ENCODE measurements around the gene CD109. TPM values are rescaled to one million over a fixed set of nuclear protein-coding genes. Genes with fewer than 3 reads are reported as not detected.

The CD109 gene
- polyA plus RNA-seq, 3 donors: 0.17 to 0.30 (median 0.20) TPM

GRCh38 chr6:73796881-73797280, 100.9 kb downstream of the CD109 start:
- Mint-ChIP-seq H3K9me3 (peaks cover 0 to 3% (median 0%) of the 10 kb centered on the region in 7 donors), H3K4me1 (no peaks in the 10 kb centered on the region), H3K36me3 (peaks cover 12 to 16% of the 10 kb centered on the region in 2 donors), H3K27ac (no peak overlapping the region), H3K4me3 (no peak overlapping the region), H3K27me3 (ENCODE audit: low read depth in 3 of 3) (no peaks in the 10 kb centered on the region)
- H3K4me3 ChIP-seq (replicated peaks in 1 of 3; ENCODE audit: low read depth in 2 of 3, low read length in 3 of 3): no peak overlapping the region
- H3K27ac ChIP-seq (ENCODE audit: low read depth in 1 of 2, low read length in 2 of 2): no peak overlapping the region
- no peak overlapping the region for H3K4me2 ChIP-seq (replicated peaks; ENCODE audit: extremely low read depth, low read length, poor library complexity, severe bottlenecking)
- H4K20me1 ChIP-seq (ENCODE audit: insufficient read depth, low read length): no peaks in the 10 kb centered on the region
- DNase-seq: no peak
- TF ChIP-seq CTCF (IDR thresholded peaks at IDR 0.05): no peak
- peaks cover 0 to 15% of the 10 kb centered on the region in 2 donors for H3K36me3 ChIP-seq (replicated peaks in 1 of 2; ENCODE audit: control insufficient read depth in 1 of 2, insufficient read depth in 2 of 2, low read length in 2 of 2)
- H2AFZ ChIP-seq (ENCODE audit: insufficient read depth, low read depth, low read length, poor library complexity, severe bottlenecking): no peak overlapping the region
- no peaks in the 10 kb centered on the region for H3K27me3 ChIP-seq (ENCODE audit: control insufficient read depth in 2 of 2, insufficient read depth in 2 of 2, low read length in 2 of 2)
- H3K9ac ChIP-seq (ENCODE audit: insufficient read depth, low read length, poor library complexity, severe bottlenecking): no peak overlapping the region
- no peaks in the 10 kb centered on the region for H3K79me2 ChIP-seq (ENCODE audit: insufficient read depth, low read length)
- no peaks in the 10 kb centered on the region for H3K9me3 ChIP-seq (replicated peaks in 1 of 2; ENCODE audit: control insufficient read depth in 1 of 2, insufficient read depth in 1 of 2, low read length in 2 of 2)
- no CpG with 5 or more reads among the region's 4 CpGs for WGBS (ENCODE audit: insufficient coverage)
- no peaks in the 10 kb centered on the region for H3K4me1 ChIP-seq (ENCODE audit: control insufficient read depth in 1 of 2, insufficient read depth in 2 of 2, low read length in 2 of 2)
- intact Hi-C loops (cut with micrococcal nuclease): no loop called here

DNA sequence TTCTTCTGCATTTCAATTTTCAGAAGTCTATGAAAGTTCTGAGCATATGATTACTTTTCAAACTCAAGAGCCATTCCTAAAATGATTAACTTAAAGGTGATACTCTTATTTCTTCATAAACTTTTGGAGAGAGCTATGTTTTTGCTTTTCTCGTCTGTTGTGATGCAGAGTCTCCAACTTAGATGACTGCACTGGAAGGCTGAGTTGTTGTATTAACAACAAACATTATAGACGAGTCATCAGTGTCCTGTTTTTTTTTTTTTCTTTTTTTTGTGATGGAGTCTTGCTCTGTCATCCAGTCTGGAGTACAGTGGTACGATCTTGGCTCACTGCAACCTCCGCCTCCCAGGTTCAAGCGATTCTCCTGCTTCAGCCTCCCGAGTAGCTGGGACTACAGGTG, 101.9 kb downstream of the CD109 start:
- intact Hi-C loops (cut with micrococcal nuclease): no loop called here
- no peaks in the 10 kb centered on the region for H3K4me1 Mint-ChIP-seq
- no peak overlapping the region for H3K27ac Mint-ChIP-seq
- 100% methylated on average over 1 of the region's 6 CpGs for WGBS (ENCODE audit: insufficient coverage)
- no peaks in the 10 kb centered on the region for H3K27me3 ChIP-seq (ENCODE audit: control insufficient read depth in 2 of 2, insufficient read depth in 2 of 2, low read length in 2 of 2)
- no peaks in the 10 kb centered on the region for H3K79me2 ChIP-seq (ENCODE audit: insufficient read depth, low read length)
- H3K9me3 Mint-ChIP-seq: peaks cover 0 to 3% (median 0%) of the 10 kb centered on the region in 7 donors
- H3K36me3 Mint-ChIP-seq: peaks cover 9 to 10% of the 10 kb centered on the region in 2 donors
- no peaks in the 10 kb centered on the region for H4K20me1 ChIP-seq (ENCODE audit: insufficient read depth, low read length)
- no peak overlapping the region for H3K27ac ChIP-seq (ENCODE audit: low read depth in 1 of 2, low read length in 2 of 2)
- no peak for TF ChIP-seq CTCF (IDR thresholded peaks at IDR 0.05)
- H3K4me1 ChIP-seq (ENCODE audit: control insufficient read depth in 1 of 2, insufficient read depth in 2 of 2, low read length in 2 of 2): no peaks in the 10 kb centered on the region
- DNase-seq: no peak
- no peak overlapping the region for H3K4me3 Mint-ChIP-seq
- H3K4me3 ChIP-seq (replicated peaks in 1 of 3; ENCODE audit: low read depth in 2 of 3, low read length in 3 of 3): no peak overlapping the region
- H3K27me3 Mint-ChIP-seq (ENCODE audit: low read depth in 3 of 3): no peaks in the 10 kb centered on the region
- no peaks in the 10 kb centered on the region for H3K9me3 ChIP-seq (replicated peaks in 1 of 2; ENCODE audit: control insufficient read depth in 1 of 2, insufficient read depth in 1 of 2, low read length in 2 of 2)
- H3K36me3 ChIP-seq (replicated peaks in 1 of 2; ENCODE audit: control insufficient read depth in 1 of 2, insufficient read depth in 2 of 2, low read length in 2 of 2): peaks cover 0 to 9% of the 10 kb centered on the region in 2 donors
- no peak overlapping the region for H3K4me2 ChIP-seq (replicated peaks; ENCODE audit: extremely low read depth, low read length, poor library complexity, severe bottlenecking)
- H3K9ac ChIP-seq (ENCODE audit: insufficient read depth, low read length, poor library complexity, severe bottlenecking): no peak overlapping the region
- no peak overlapping the region for H2AFZ ChIP-seq (ENCODE audit: insufficient read depth, low read depth, low read length, poor library complexity, severe bottlenecking)

All from CD14-positive monocyte (primary cell).